AG08395 (cell line): ENCODE data around the gene MREG.
A peak's percentile ranks its signal among the peaks of the same experiment; 100 is the strongest.
"Not testable (repeated sequence)": the region's sequence is repeated elsewhere in the genome, so short reads cannot be mapped to it uniquely, and the experiment has no call there.

Experiments used
- DNase-seq: peaks from one replicate; pipeline ENCODE4 v3.0.0; 2012; ENCODE audit warnings: mixed read lengths, low spot score

Gene MREG

DNA sequence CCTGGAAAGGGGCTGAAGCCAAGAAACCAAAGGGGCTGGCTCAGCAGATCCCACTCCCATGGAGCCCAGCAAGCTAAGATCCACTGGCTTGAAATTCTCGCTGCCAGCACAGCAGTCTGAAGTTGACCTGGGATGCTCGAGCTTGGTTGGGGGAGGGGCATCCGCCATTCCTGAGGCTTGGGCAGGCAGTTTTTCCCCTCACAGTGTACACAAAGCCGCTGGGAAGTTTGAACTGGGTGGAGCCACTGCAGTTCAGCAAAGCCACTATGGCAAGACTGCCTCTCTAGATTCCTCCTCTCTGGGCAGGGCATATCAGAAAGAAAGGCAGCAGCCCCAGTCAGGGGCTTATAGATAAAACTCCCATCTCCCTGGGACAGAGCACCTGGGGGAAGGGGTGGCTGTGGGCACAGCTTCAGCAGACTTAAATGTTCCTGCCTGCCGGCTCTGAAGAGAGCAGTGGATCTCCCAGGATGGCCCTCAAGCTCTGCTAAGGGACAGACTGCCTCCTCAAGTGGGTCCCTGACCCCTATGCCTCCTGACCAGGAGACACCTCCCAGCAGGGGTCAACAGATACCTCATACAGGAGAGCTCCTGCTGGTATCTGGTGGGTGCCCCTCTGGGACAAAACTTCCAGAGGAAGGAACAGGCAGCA, 24.7 kb downstream of the MREG start:
- not testable (repeated sequence) for DNase-seq

GRCh38 chr2:215985257-215985656, 28.1 kb downstream of the MREG start:
- no peak for DNase-seq

- no peak for DNase-seq
Measured at GRCh38 chr2:215984661-215985060, 28.7 kb downstream of the MREG start.

DNA sequence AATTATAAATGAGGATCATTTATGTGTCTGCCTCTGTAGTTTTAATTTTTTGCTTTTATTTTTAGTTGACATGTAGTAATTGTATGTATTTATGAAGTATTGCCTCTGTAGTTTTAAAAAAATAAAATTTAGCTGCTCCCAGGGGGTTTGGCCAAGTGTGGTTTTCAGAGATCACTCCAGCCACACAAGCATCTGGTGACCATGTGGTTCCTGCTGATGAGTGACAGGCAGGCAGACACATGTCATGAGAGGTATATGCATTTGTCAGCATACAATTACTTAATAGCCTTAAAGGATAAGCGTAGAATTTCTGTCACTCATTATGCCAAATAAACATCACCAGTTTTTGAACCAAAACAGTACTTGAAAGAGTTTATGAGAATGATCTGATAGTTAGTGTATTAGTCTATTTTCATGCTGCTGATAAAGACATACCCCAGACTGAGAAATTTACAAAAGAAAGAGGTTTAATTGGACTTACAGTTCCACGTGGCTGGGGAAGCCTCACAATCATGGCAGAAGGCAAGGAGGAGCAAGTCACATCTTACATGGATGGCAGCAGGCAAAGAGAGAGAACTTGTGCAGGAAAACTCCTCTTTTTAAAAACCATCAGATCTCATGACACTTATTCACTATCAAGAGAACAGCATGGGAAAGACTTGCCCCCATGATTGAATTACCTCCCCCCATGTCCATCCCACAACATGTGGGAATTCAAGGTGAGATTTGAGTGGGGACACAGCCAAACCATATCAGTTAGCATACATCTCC, 29.6 kb downstream of the MREG start:
- DNase-seq: no peak

- DNase-seq: peak; percentile 62
Measured at GRCh38 chr2:215982465-215982875, 30.9 kb downstream of the MREG start.

GRCh38 chr2:215981115-215981514, 32.2 kb downstream of the MREG start:
- DNase-seq: no peak

DNA sequence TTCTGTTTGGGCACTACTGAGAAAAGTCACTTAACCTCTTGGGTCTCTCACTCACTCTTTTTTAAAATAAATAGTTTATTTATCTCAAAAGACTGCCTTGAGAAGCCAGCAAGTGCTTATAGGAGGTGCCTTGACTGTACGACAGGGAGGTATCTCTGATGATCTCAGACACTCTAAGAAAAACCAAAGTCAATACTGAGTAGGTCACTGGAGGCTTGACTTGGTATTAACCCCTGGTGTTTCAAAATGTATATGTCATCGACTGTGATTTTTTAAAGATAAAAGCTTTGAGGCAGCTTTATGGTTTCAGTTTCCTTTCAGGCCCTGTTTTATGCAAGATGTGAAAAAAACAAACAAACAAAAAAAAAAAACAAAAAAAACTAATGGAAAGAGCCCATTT, 33.7 kb downstream of the MREG start:
- DNase-seq: no peak

DNA sequence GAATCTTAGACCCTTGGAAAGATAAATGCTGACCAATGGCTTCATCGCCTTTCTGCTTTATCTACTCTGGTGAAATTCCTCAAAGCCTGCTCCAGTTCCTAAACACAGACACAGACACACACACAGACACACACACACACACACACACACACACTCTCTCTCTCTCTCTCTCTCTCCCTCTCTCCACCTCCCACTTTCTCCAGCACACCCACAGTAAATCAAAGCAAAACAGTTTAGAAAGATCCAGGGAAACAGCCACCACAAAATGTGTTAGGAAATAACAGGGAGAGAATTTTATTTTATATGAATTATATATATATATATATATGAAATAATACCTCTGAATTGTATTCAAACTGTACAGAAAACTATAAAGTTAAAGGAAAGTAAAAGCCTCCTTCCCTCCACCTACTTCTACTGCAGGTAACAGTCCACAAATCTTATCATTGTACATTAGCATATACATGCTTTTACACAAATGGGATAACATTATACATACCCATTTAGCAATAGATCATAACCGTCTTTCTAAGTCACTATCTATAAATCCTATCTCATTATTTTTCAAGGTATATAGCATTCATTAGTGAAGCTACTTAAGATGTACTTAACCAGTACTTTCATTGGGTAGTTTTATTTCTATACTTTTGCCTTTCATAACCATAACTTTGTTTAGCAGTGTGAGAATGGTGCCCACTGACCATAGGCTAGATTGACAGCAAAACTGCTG, 38.5 kb downstream of the MREG start:
- no peak for DNase-seq

- DNase-seq: peak; percentile 59
Measured at GRCh38 chr2:215973954-215974699, 39.2 kb downstream of the MREG start.

- DNase-seq: no peak
Measured at GRCh38 chr2:215973145-215973792, 40.1 kb downstream of the MREG start.

DNA sequence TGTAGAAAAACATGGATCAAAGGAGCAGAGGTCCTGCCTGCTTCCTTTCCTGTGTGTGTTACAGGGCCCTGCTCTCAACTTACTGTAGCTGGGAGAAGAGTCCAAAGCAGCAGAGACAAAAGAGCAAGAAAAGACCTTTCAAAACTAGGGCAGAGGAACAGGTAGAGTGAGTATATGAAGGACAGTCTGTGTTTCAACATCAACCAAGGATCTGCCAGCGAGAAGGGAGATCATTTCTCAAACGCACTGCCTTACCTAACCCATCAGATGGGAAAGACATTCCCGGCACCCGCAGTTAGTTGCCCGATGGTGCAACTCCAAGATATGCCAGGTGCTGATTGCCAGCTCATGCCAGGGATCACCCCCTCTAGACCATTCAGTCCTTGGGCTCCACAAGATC, 41.7 kb downstream of the MREG start:
- no peak for DNase-seq

GRCh38 chr2:215970894-215971293, 42.5 kb downstream of the MREG start:
- DNase-seq: not testable (repeated sequence)

GRCh38 chr2:215970425-215970824, 42.9 kb downstream of the MREG start:
- DNase-seq: no peak

- DNase-seq: no peak
Measured at GRCh38 chr2:215969131-215969841, 44.1 kb downstream of the MREG start.

GRCh38 chr2:215968499-215968898, 44.9 kb downstream of the MREG start:
- no peak for DNase-seq

GRCh38 chr2:215967590-215968378, 45.6 kb downstream of the MREG start:
- DNase-seq: no peak

DNA sequence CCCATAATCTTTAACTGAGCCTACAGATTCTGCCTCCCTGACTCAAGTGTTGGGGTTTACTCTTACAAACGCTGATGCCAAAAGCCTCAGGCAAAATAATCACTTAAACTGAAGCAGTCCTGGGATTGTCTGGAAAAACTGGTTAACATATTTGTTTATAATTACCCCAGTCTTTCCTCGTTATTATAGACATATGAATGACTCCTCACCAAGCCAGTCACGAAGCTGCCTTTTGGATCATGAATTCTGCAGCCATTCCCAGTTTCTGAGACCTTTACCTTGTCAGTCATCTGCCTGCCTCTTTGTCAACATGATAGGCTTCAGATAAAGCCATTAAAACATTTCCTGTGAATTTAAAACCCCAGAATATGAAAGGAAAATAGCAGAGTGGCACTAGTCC, 46.4 kb downstream of the MREG start:
- DNase-seq: no peak

GRCh38 chr2:215966274-215966673, 47.1 kb downstream of the MREG start:
- no peak for DNase-seq

DNA sequence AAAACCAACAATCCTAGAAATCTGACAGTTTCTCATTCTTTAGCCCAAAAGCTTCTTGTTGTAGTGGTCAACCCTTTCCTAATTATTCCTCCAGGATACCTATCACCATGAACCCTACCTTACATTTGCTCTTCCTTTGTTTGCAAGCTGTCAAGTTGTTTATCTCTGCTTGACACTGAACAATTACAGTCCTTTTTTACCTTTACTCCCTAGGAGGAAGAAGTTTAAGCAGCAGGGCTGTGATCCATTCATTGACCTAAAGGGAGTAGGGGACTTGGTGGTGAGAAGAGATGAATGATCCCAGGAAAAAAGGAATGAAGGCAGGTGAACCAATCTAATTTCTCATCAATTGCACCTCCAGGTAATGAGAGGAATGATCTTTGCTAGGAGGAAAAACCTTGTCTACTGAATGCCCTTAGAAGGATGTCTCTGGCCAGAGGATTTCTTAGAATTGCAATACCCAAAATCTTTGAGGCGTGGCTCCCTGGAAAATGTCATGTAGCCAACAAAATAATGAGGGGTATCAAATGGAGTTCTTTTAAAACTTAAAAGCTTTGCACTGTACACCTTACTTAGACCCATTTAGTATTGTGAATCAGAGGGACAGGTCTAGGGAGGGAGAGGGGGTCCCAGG, 47.7 kb downstream of the MREG start:
- DNase-seq: no peak

DNA sequence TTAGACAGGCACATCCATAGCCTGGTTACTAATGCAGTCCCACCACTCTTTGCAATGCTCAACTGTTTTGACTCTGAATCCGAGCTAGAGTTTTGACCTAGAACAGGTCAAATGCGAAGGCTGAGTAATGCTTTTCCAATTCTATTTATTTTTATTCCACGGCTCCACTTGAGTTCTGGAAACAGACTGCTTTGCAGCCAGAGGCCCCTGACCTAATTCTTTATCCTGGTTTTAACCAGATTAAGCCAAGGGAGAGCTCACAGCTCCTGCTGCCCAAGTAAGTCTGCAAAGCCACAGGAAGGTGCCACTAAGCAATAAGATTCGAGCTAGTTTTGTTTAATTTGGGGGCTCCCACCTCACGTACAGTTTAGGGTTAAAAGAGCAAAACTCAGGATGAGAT, 51.4 kb downstream of the MREG start:
- DNase-seq: no peak
